Stimulated activated CD8-positive, alpha-beta memory T cell treated with anti-CD3 and anti-CD28 coated beads, Interleukin-7, amount 100 ng/mL, for 24 hours (primary cell): ENCODE measurements around the gene DAB2.

Experiments
- DNase-seq: peaks from one replicate; pipeline ENCODE4 v3.0.0-alpha.2; 2020; ENCODE audit warnings: low read depth

Gene DAB2

DNA sequence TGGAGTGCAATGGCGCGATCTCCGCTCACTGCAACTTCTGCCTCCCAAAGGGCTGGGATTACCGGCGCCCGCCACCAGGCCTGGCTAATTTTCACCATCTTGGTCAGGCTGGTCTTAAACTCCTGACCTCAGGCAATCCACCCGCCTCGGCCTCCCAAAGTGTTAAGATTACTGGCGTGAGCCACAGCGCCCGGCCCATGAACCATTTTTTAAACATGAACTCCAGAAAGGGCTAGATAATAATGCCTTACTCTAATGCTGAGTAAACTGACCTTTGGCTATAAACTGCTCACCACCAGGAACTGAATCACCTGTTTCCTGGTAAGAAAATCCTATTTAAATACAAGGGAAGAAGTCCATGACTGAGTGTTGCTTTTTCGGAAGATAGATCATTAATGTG, 23.2 kb upstream of the DAB2 start:
- DNase-seq, result no peak

- DNase-seq, result no peak
These were observed 22.3 kb upstream of the DAB2 start for GRCh38 chr5:39447059-39447458.

GRCh38 chr5:39446231-39446630, 21.5 kb upstream of the DAB2 start:
- DNase-seq, result no peak

DNA sequence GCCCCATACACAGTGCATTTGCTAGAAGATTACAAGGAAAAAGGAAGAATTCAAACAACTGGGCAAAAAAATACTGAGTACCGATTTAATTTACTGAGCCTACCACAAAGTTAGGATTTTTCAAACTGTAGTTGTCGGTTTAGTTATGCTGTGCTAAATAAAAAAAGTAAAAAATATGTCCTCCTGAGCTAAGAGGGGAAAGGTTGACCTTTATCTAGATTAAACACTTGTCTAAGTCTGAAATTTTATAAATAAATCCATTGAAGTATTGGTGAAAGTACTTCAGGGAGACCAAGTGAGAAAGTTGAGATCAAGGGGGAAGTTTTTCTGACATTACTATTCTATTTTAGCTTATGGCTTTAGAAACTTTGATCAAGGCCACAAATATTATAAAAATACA, 19.1 kb upstream of the DAB2 start:
- DNase-seq, result no peak

DNA sequence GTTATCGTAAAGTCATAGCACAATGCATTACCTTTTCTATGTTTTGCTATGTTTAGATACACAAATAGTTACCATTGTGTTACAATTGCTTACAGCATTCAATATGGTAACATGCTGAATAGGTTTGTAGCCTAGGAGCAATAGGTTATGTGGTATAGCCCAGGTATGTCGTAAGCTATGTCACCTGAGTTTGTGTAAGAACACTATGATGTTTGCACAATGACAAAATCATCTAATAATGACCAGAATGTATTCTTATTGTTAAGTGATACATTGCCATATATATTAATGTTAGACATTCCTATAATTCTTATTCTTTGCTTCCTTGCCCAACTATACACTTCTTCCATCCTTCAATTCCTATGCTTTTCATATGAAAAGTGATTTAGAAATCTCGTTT, 18.2 kb upstream of the DAB2 start:
- DNase-seq, result no peak

- no peak for DNase-seq
These were observed 17.1 kb upstream of the DAB2 start for GRCh38 chr5:39441838-39442237.

DNA sequence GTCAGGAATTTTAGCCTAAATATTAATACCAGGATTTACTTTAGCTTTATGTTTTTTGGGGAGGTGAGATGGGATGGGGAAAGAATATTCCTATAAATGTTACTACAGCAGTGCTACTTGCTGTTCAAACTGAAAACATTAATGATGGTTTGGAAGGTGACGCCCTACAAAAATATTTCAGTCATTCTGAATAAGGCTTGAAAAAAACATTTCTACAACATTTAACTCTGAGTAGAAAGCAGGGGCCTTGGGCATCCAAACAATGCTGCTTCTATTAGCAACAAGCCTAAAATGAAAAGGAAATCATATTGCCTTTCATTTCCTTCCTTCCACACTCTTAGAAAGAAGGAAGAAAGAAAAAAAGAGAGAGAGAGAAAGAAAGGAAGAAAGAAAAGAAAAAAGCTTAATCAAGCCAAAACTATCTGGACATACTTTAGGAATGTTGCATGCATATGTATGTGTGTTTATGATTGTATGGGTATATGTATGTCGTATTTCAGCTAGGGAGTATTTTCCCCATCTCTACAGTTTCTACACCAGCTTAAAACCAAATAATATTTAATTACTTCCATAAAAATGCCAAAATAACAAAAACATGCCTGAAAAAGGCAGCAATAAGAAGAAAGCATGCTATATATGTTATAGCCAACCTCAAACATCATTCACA, 16.3 kb upstream of the DAB2 start:
- DNase-seq, result no peak

- DNase-seq, result no peak
These were observed 15.6 kb upstream of the DAB2 start for GRCh38 chr5:39440192-39440957.

DNA sequence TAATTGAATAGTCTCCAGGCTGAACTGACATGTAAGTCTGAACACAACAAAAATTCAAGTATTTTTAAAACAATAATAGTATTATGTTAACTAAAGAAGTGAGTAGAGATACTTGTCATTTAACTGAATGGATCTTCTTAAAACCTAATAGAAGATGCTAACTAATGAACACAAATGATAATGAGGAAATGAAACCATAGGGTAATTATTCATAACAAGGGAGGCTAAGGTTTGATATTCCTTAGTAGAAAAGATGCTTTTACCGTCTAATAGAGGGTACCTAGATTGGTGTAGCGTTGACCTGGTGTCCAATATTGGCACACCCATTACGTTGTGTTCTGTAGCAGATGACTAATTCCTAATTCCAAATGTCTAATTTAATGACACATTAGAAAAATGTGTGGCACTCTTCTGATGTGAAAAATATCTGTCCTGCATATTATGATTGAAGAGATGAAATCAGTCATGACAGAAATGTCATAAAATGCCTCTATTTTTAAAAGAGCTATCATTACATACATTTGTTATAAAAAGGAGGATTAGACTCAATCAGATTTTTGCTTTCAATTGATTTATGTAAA, 14.9 kb upstream of the DAB2 start:
- no peak for DNase-seq

GRCh38 chr5:39437467-39437866, 12.7 kb upstream of the DAB2 start:
- DNase-seq, result no peak

DNA sequence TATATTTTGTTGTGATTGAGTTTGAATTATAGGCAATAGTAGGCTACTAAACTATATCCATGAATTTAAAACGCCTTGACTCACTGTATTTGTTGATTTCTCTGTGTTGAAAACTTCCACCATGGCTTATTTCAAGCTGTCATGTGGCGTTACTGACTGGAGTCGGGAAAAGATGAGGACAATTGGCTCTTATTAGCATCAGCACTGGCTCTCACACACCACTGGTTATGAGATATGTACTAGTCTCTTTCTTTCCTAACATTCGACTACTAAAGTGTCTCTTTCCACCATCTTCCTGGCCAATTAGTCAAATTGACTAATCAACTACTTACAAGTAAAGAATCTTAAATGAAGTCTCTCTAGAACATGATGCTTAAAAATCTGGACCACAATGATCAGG, 9.1 kb upstream of the DAB2 start:
- DNase-seq, result no peak

- DNase-seq, result no peak
These were observed 8.1 kb upstream of the DAB2 start for GRCh38 chr5:39432696-39433530.

DNA sequence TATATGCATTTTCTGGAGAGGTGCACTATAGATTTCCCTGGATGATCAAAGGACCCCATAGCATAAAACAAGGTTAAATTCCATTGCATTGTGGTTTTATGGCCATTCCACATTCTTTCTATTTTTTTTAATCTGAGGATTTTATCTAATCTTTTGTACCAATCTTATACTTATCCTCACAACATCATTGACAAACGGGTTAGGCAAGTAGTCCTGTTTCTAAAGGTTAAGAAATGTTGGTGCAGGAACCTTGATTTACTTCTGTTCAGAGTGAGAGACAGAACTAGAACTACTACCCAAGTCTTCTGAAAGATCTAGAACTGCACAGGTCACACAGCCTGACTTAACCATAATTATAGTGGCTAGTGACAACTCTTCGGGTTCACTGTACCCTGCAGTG, 5.7 kb upstream of the DAB2 start:
- no peak for DNase-seq

- no peak for DNase-seq
These were observed 3.9 kb upstream of the DAB2 start for GRCh38 chr5:39428640-39429039.

GRCh38 chr5:39427633-39428032, 2.9 kb upstream of the DAB2 start:
- no peak for DNase-seq

GRCh38 chr5:39427229-39427628, 2.4 kb upstream of the DAB2 start:
- no peak for DNase-seq

DNA sequence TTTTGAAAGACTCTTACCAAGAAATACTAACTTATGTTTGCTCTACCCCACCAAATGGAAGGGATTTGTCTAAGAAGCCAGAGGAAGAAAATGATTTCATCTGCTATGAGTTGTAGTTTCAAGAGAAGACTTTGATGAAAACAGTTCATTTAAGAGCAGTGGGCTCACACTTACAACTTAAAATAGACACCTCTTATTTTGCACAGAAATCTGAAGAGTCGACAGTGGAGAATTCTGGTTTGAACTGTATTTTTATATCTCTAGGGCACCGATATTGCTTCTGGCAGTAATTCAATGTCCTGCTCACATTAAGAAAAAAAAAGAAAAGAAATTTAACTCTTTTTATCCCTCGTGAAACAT, 1.9 kb upstream of the DAB2 start:
- DNase-seq, result no peak

DNA sequence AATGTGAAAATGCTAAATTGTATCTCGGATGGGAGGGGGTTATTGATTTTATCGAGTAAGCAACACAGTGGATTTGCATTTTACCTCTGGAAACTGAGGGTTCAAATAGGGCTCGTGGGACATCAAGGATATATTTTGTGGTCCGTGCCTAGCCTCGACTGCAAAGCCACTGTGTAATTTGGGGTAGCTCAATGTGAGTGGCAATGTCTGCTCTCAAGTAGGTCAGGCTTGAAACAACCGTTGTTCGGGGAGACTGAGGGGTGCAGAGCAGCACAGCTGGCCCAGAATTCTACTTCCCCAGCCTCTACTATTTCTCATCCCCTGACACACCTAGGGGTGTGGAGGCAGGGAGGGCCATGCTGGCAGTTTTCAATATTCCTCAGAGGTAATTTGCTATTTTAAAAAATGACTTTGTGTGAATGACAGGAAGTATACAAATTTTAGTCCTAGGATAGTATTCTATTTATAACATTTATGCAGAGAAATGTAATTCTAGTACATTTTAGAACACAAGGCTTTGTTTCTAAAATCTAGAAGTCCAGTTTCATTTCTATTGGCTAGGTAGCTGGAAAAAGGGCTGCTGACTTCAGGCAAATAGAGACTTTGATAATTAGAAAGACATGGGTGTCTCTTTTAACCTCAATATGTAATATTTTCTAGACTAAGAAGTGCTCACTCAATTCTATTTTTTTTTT, 1.4 kb upstream of the DAB2 start:
- no peak for DNase-seq

DNA sequence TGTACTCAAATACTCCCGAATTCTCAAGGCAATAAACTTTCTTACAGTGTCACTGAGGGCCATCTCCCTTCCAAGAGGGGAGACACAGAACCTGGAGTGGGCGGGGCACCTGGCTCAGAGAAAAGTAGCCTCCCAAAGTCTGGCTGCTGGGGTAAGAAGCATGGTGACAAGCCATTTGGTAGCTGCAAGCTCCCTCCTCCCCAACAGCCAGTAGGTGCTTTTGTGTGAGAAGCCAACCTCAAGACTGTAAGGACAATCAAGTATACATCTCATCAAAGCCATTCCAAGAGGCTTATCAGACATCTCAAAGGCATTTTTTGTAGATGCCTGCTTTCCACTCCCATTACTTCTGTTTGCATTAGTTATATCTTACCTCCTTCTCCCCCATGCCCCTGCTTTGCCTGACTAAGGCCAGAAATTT, 1.4 kb downstream of the DAB2 start:
- no peak for DNase-seq

DNA sequence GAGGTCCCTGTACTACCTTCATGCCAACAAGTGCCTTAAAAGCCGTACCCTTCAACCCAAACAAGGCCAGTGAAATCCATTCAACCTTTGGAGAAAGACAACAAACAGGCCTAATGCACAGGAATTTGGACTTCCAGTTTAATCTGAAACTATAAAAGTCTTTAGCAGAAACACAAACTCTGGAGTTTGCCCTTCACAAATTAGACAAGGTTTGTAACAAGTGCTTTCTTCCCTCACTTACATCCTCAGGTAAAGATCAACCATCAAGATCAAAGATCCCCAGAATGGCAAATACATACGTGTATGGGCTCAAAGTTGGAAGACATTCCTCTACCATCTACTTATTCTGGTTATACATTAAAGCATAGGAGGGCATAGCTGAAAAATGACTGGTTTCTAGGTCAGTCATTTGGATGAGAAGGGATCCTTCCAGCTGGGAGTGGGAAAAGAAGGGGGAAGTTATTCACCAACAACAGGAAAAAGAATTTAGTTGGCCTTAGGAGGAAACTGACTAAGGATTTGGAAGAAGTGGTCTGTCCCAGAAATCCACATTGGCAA, 2.0 kb downstream of the DAB2 start:
- DNase-seq, result no peak

DNA sequence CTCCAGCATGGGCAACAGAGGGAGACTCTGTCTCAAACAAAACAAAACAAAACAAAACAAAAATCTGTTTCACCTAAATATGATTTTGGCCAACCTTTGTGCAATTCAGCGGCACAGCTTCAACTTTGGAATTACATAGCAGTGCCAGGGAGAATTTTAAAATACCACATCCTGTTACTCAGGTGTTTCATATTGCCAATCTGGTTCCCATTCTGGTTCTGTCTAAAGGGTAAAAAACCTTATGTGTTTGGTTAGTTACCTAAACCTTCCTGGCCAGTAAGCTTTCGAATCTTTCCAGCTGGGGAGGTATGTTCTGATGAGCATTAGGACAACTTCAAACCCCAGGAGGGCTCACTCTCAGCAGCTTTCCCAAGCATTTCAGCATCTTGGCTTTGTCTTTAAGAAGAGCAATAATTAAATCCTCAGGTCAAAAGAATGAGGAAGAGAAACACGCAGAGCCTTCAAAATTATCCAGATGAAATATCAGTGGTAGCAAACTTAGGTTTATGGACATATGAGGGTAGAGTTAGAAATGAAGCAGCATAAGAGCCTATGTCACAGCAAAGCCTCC, 2.7 kb downstream of the DAB2 start:
- no peak for DNase-seq
